Activated T-cell treated with anti-CD3 and anti-CD28 coated beads for 24 hours (primary cell): ENCODE data around the gene HDHD3.

Experiments
- DNase-seq: peaks from one replicate; pipeline ENCODE4 v3.0.0-alpha.2; 2020; ENCODE audit warnings: low read depth

HDHD3 gene

DNA sequence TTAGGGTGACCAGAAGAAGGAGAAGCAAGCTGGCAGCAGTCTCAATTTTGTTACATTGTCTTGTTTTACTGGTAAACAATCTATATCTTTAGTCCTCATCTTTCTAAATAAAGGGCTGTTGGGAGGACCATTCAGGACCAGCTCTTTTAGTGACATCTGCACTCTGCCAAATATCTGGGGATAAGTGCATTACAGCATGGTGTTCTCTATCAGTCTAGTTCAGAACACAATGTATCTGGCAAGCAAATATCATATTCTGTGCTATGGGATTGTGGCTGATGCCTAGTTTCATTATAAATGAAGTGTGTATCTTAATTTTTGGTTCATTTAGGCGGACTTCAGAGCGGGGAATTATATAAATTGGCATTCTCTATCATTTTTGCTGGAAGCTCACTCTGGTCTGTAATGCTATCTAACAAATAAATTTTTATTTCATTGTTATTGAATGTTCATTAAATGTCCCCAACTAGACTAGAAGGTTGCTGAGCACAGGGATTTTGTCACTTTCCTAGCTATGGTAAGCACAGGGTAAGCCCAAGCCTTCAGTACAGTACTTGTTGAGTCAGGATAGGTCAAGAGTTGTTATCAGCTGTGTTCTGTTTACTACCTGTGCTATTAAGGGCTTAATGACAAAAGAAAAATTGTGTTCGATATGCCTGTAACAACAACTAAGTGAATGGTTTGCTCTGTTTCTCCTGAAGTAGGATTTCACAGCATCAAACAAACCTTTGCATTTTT is 48.6 kb downstream of the HDHD3 start:
- DNase-seq = no peak

DNA sequence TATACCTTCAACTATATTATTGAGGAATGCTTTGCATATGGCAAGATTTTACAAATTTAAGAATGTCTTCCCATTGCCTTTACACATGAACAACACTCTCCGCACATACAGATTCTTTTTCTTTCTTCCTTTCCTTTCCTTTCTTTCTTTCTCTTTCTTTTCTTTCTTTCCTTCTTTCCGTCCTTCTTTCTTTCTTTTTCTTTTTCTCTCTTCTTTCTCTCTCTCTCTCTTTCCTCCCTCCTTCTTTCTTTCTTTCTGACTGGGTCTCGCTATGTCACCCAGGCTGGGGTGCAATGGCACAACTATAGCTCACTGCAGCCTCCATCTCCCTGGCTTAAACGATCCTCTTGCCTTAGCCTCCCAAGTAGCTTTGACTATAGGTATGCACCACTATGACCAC is 50.6 kb downstream of the HDHD3 start:
- no peak for DNase-seq
